PC-3 (cell line): ENCODE results near the gene AUTS2.

Source experiments
- CTCF ChIP-seq: fragments of 300-600 bp; sonication (generic); conservative IDR thresholded peaks from 2 replicates; pipeline ENCODE4 v1.5.1; 2017; ENCODE audit warnings: antibody characterized with exemption, low read depth, mild to moderate bottlenecking, low read length
- EZH2 ChIP-seq: fragments of 300-600 bp; sonication (generic); IDR thresholded peaks from one replicate; pipeline ENCODE4 v1.6.1; 2017; ENCODE audit warnings: antibody characterized with exemption, mild to moderate bottlenecking, low read length; ENCODE audit not compliant: unreplicated experiment
- EZH2phosphoT487 ChIP-seq: fragments of 300-600 bp; sonication (generic); IDR thresholded peaks from 2 replicates; pipeline ENCODE4 v1.6.1; 2018; ENCODE audit warnings: mild to moderate bottlenecking, antibody characterized with exemption, low read length, borderline replicate concordance

- TF ChIP-seq CTCF = no peak
- no peak for TF ChIP-seq EZH2
- no peak for TF ChIP-seq EZH2phosphoT487
Observed at GRCh38 chr7:70634610-70635068, 1036.4 kb downstream of the AUTS2 start.
